SH-SY5Y (cell line): Measurements from ENCODE around the gene ZNF346.

Experiments used
- GATA2 ChIP-seq: IDR thresholded peaks from 2 replicates; pipeline ENCODE4 v1.6.1; 2011; ENCODE audit warnings: mild to moderate bottlenecking, low read depth, low read length
- GATA3 ChIP-seq: IDR thresholded peaks from 2 replicates; pipeline ENCODE4 v1.6.1; 2011; ENCODE audit warnings: low read depth, mild to moderate bottlenecking, low read length, moderate library complexity

DNA sequence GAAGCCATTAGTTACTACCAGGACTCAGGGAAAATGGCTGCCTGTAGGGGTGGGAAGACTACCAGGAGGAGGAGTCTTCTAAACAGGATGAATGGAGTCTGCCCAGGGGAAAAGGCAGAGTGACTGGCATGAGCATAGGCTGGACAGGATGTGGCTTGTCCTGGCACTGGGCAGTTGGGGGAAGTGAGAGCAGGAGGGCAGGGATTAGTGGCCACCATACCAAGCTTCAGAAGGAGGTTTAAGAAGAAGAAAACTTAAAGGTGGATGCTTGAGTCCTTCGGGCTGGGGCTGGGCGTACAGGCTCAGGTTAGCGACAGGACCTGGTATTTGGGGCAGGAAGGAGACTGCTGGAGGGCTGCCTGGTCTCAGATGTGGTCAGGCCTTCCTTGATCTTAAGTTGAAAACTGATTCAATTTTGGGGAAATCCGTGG is 106.1 kb downstream of the ZNF346 start:
- TF ChIP-seq GATA3 (no peak), GATA2 (no peak)
